Measurements from ENCODE around the gene PDYN. TPM values are rescaled to one million over a fixed set of nuclear protein-coding genes. Genes with fewer than 3 reads are reported as not detected.

Gene PDYN
- total RNA-seq, 1 experiment from 2014 or later: not detected

DNA sequence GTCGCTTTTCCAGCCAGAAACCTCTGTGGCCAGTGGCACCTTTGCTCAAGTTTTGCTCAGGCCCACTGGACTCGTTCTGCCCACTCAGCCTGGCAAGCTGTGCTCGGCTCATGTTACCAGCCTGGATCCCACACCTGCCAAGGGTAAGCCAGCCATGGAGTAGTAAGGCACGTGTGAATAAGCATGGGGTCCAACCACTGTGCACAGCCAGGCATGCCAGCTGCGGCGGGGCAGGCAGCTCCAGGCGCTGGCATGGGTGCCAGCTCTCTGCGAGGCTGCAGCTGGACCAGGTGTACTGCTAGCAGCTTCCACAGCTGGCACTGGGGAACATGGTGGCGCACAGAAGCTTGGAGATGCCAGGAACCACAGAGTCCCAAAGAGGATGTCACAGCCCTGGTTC, 32.1 kb upstream of the PDYN start:
- TF ChIP-seq EZH2 (IDR thresholded peaks at IDR 0.05; ENCODE audit: low read depth) (no peak), CTCF (conservative IDR thresholded peaks at IDR 0.05) (no peak)
- intact Hi-C loops (cut with micrococcal nuclease; ENCODE audit: unreplicated experiment): no loop called here
- H3K4me1 ChIP-seq (replicated peaks; ENCODE audit: insufficient read depth): no peaks in the 10 kb centered on the region
- POLR2A ChIA-PET (ENCODE audit: unreplicated experiment): no interaction called here
- H3K9me3 ChIP-seq (ENCODE audit: insufficient read depth, low read depth): no peaks in the 10 kb centered on the region
- peaks cover 87% of the 10 kb centered on the region for H3K27me3 ChIP-seq (ENCODE audit: insufficient read depth, low read depth)
- no peak overlapping the region for H3K4me3 ChIP-seq
- DNase-seq: no peak
- H3F3A ChIP-seq (ENCODE audit: insufficient read depth, low read depth): no peaks in the 10 kb centered on the region
- H2AFZ ChIP-seq: no peak overlapping the region
- H3K4me2 ChIP-seq: no peak overlapping the region
- H3K79me2 ChIP-seq (ENCODE audit: low read depth): no peaks in the 10 kb centered on the region
- BruUV-seq (replicated peaks): no TSS peak
- no peaks in the 10 kb centered on the region for H4K20me1 ChIP-seq (ENCODE audit: insufficient read depth)
- no peaks in the 10 kb centered on the region for H3K9me2 ChIP-seq (ENCODE audit: insufficient read depth)
- no peaks in the 10 kb centered on the region for H3K36me3 ChIP-seq (ENCODE audit: low read depth)
- CTCF ChIA-PET: no interaction called here
- H3K27ac ChIP-seq: no peak overlapping the region

DNA sequence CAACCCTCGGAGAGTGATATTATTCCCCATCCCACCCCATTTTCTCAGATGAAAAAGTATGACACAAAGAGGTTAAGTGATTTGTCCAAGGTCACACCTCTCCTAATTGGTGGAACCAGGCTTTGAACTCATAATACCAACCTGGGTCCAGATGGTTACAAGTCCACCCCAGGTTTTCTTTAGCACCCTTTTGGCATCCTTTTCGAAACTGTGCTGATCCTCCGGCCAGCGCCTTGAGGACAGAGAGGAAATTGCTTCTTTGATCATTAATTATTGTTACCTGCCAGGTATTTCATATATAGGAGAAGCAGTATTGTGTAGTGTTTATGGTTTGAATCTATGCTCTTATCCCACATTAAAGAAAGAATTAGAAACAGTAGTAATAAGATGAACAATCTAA, 29.3 kb upstream of the PDYN start:
- no peak for DNase-seq
- no TSS peak for BruUV-seq (replicated peaks)
- H3K36me3 ChIP-seq (ENCODE audit: low read depth): no peaks in the 10 kb centered on the region
- no peaks in the 10 kb centered on the region for H3F3A ChIP-seq (ENCODE audit: insufficient read depth, low read depth)
- no peak overlapping the region for H3K27ac ChIP-seq
- no peak overlapping the region for H2AFZ ChIP-seq
- intact Hi-C loops (cut with micrococcal nuclease; ENCODE audit: unreplicated experiment): no loop called here
- no peaks in the 10 kb centered on the region for H3K9me3 ChIP-seq (ENCODE audit: insufficient read depth, low read depth)
- no peak overlapping the region for H3K4me2 ChIP-seq
- POLR2A ChIA-PET (ENCODE audit: unreplicated experiment): no interaction called here
- CTCF ChIA-PET: no interaction called here
- peaks cover 80% of the 10 kb centered on the region for H3K27me3 ChIP-seq (ENCODE audit: insufficient read depth, low read depth)
- H3K4me3 ChIP-seq: no peak overlapping the region
- TF ChIP-seq CTCF (conservative IDR thresholded peaks at IDR 0.05) (no peak), EZH2 (IDR thresholded peaks at IDR 0.05; ENCODE audit: low read depth) (no peak)
- H4K20me1 ChIP-seq (ENCODE audit: insufficient read depth): no peaks in the 10 kb centered on the region
- no peaks in the 10 kb centered on the region for H3K4me1 ChIP-seq (replicated peaks; ENCODE audit: insufficient read depth)
- H3K79me2 ChIP-seq (ENCODE audit: low read depth): no peaks in the 10 kb centered on the region
- no peaks in the 10 kb centered on the region for H3K9me2 ChIP-seq (ENCODE audit: insufficient read depth)

DNA sequence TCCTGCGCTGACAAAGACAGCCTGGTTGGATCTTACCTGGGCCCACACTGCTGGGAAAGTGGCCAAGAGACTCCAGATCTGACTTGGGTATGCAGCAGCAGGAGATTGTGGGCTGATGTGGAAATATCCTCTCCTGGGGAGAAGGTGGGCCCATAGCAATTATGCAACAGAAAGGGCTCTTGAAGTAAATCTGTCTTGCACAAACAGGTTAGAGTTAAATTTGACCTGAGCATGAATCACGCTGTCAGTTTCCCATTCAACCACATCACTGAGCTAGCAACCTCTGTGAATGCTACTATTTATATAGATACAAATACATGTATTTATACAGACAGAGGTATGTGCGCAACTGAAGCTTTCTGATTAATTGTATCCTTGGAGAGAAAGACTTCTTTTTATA, 28.3 kb upstream of the PDYN start:
- no peaks in the 10 kb centered on the region for H3K79me2 ChIP-seq (ENCODE audit: low read depth)
- no peaks in the 10 kb centered on the region for H4K20me1 ChIP-seq (ENCODE audit: insufficient read depth)
- no peak for DNase-seq
- POLR2A ChIA-PET (ENCODE audit: unreplicated experiment): no interaction called here
- no peak overlapping the region for H2AFZ ChIP-seq
- no peaks in the 10 kb centered on the region for H3K9me3 ChIP-seq (ENCODE audit: insufficient read depth, low read depth)
- TF ChIP-seq EZH2 (IDR thresholded peaks at IDR 0.05; ENCODE audit: low read depth): no peak
- TF ChIP-seq CTCF (conservative IDR thresholded peaks at IDR 0.05): no peak
- H3K27ac ChIP-seq: no peak overlapping the region
- no peaks in the 10 kb centered on the region for H3K9me2 ChIP-seq (ENCODE audit: insufficient read depth)
- peaks cover 86% of the 10 kb centered on the region for H3K27me3 ChIP-seq (ENCODE audit: insufficient read depth, low read depth)
- BruUV-seq (replicated peaks): no TSS peak
- CTCF ChIA-PET: no interaction called here
- no peaks in the 10 kb centered on the region for H3K4me1 ChIP-seq (replicated peaks; ENCODE audit: insufficient read depth)
- no peak overlapping the region for H3K4me3 ChIP-seq
- intact Hi-C loops (cut with micrococcal nuclease; ENCODE audit: unreplicated experiment): no loop called here
- no peaks in the 10 kb centered on the region for H3F3A ChIP-seq (ENCODE audit: insufficient read depth, low read depth)
- no peaks in the 10 kb centered on the region for H3K36me3 ChIP-seq (ENCODE audit: low read depth)
- H3K4me2 ChIP-seq: no peak overlapping the region

Data from PC-9 (cell line).